K562 (cell line): Measurements from ENCODE around the gene PTPRG.

Source experiments
- MAFK ChIP-seq: IDR thresholded peaks from 2 replicates; pipeline ENCODE4 v1.6.1; 2011; ENCODE audit warnings: low read length, improper control_type of control experiment
- POLR2A ChIP-seq: fragments of 450-650 bp; conservative IDR thresholded peaks from 2 replicates; pipeline ENCODE4 v1.6.1; 2016
- TCF7 ChIP-seq: sonication (generic); IDR thresholded peaks from 2 replicates; pipeline ENCODE4 v1.6.1; 2016; ENCODE audit warnings: antibody characterized with exemption, borderline replicate concordance

DNA sequence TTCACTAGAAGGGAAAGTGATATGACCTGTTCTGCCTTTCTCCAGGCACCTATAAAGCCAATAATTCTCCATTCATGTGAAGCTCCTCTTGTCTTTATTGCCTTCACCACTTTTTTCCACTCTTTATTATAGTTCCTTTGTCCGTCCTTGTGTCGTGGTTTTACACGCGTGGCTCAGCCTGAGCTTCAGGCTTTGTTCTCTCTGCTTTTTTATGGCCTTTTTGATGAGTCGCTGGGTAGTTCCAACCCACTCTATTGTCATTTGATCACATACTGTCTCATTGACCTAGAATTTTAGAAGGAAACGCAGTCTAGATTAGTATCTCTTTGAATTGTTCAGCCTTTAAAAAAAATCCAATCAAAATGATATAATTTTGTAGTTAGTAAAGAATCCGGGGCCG is 403.2 kb downstream of the PTPRG start:
- TF ChIP-seq MAFK (no peak), TCF7 (no peak), POLR2A (no peak)
